NCI-H146 treated with DMSO at 0.1 percent for 48 hours (cell line): ENCODE results near the gene ITM2B.
"Not testable (repeated sequence)": the region's sequence is repeated elsewhere in the genome, so short reads cannot be mapped to it uniquely, and the experiment has no call there.

Experiments
- DNase-seq: peaks from one replicate; lab custom pipeline; 2025; ENCODE audit not compliant: unreplicated experiment; lab: John Stamatoyannopoulos, UW

The ITM2B gene

DNA sequence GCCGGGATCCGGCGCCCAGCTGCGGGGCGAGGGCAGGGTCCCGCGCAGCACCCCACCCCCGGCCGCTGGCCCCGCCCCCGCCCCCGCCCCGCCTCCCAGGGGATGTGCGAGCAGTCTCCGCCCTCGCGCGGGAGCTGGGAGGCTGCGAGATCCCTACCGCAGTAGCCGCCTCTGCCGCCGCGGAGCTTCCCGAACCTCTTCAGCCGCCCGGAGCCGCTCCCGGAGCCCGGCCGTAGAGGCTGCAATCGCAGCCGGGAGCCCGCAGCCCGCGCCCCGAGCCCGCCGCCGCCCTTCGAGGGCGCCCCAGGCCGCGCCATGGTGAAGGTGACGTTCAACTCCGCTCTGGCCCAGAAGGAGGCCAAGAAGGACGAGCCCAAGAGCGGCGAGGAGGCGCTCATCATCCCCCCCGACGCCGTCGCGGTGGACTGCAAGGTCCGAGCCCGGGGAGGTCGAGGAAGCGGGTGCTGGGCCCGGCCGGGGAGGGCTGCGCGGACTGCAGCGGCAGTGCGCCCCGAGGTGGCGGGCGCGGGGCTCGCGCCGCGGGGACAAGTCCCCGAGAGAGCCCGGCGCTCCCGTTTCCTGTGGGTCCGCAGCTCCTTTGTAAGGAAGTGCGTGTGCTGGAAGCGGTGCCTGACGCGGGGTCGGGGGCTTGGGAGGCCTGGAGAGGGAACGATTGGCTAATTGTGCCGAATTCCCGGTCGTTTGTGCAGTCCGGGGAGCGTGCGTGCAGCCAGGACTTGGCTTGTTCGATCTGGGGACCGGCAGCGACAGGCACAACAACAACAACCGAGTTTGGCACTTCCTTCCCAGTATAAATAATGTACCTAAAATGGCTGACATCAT lies at the start of gene ITM2B:
Gene ITM2B (plus strand): TSS at position 161 of the 843 bp plus-strand sequence. CDS start 155 bp downstream, at position 316.
- peak; percentile 44 for DNase-seq

DNA sequence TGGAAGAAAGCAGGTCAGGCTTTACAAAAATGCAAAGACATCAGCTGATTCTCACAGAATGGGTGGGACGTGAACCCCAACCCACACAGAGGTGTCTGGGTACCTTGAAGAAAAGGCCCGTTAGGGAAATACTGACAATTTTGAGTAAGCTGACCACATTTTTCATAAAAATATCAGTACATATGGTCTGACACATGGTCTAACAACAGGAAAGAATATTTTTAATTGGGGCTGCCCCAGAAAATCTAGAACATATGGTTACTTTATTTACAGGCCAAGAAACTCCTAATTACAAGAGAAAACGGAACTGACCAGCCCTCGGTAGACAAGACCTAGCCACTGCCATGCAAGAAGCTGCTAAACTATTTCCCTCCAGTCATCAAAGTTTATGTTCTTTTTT lies 48.7 kb upstream of the ITM2B start:
- DNase-seq = no peak

DNA sequence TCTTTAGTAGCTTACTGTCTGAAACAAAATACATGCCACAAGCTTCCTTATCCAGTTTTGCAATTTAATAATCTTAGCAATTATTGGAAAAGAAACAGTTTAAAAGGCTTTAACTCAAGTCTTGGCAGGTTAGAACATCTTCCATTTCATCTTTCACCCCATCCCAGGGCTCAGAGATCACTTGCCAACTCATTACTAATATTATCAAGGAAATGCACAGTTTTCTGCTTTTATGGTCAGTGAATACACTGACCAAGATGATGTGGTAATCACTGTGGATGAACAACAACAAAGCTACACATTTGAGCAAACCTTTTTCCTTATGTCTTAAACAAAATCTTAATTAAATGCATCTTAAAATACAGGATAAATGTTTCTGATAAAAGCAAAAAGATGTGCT lies 48.0 kb upstream of the ITM2B start:
- DNase-seq = no peak

GRCh38 chr13:48186722-48187121 lies 46.3 kb upstream of the ITM2B start:
- no peak for DNase-seq

GRCh38 chr13:48188131-48188530 lies 44.9 kb upstream of the ITM2B start:
- DNase-seq = no peak

DNA sequence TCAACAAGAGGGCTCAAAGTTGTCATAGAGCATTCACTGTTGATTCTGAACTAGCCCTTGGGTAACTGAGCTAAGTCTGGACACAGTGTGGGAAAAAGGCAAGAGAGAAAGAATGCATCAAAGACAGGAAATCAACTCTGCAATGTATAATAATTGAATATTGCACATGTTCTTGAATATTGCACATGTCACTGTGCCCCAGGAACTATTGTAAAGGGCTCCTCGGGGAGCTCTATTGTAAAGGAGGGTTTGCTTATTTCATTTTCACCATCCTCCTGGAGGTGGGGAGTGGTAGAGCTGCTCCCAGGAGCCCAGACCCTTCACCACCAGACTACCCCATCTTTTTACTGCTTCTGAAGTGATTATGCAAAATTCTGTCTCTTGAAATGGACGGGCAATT lies 44.4 kb upstream of the ITM2B start:
- no peak for DNase-seq

GRCh38 chr13:48189171-48189570 lies 43.8 kb upstream of the ITM2B start:
- no peak for DNase-seq

DNA sequence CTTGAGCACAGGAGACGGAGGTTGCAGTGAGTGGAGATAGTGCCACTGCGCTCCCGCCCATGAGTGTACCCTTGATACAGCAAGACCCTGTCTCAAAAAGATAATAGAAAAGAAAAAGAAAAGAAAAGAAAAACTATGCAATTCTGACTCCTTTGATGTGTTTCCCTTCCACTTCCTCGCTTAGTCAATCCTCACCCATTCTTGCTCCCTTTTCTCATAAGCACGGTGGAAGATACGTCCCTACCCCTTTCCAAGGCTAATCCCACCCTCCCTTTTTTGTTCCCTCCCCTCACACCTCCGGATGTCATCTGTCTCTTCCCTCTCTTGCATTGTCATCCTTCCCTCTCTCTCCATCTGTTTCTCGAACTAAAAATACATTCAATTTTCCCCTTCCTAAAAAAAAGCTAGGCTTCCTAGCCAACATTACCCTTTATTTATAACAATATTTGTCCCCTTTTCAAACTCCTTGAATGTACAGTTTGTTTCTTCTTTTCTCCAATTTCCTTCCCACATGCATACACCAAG lies 40.5 kb upstream of the ITM2B start:
- DNase-seq = no peak

DNA sequence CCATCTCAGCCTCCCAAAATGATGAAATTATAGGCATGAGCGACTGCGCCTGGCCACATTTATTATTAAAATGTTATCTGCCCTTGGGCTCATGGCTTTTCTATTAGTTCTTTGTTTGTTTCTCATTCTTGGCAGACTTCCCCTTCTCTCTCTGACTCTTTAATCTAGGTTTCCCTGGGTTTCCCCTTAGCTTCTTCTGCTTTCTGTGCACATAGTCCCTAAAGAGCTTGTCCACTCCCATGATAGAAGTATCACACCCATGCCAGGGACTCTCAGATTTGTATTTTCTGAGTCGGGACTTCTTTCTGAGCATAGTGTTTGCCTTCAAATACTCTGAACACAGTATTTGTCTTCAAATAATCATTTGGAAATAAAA lies 38.6 kb upstream of the ITM2B start:
- DNase-seq = no peak

GRCh38 chr13:48199404-48199946 lies 33.5 kb upstream of the ITM2B start:
- no peak for DNase-seq

DNA sequence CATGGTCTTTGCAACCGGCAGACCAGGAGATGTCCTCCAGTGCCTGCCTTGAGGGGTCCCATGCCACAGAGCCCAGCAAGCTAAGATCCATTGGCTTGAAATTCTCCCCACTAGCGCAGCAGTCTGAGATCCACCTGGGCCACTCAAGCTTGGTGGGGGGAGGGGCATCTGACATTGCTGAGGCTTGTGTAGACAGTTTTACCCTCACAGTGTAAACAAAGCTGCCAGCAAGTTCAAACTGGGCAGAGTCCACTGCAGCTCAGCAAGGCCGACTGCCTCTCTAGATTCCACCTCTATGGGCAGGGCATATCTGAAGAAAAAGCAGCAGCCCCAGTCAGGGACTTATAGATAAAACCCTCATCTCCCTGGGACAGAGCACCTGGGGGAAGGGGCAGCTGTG lies 32.0 kb upstream of the ITM2B start:
- no peak for DNase-seq

GRCh38 chr13:48207207-48207606 lies 25.8 kb upstream of the ITM2B start:
- not testable (repeated sequence) for DNase-seq

DNA sequence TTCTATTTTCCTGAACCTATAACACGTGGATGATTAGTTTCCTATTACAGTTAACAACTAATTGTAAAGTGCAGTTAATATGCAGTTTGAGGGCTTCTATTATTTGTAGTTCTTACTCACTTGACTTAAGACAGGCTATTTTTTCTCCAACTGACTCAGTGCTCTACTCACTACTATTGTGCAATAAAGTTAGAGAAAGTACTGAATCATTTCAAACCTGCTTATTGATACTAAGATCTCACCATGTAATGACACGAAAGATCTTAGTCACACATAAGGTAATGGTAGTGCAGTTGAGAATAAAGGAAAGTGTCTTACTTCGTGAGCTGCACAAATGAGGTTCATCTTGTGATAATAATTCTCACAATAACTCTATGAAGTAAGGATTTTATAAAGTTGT lies 22.8 kb upstream of the ITM2B start:
- DNase-seq = no peak

DNA sequence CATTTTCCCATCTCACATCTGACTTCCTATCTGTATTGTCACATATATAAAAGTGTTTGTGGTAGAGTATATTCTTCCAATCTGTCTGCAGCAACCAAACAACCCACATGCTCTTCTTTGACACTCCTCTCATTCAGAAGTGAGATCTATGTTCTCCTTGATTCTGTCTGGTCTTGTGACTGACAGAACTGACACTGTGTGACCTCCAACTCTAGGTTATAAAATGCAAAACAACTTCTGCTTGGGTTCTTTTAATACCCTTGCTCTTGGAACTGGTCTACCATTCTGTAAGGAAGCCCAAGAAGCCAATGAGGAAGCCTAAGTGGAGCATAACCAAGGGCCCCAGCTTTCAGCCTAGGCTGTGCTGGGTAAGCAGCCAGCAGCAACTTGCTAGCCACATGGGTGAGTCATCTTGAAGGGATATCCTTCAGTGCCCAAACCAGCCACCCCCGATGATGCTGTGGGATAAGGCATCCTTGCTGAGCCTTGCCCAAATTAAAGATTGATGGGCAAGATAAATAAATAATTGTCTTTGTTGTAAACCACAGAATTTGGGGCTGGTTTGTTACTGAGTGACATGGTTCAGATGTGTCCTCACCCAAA lies 18.4 kb upstream of the ITM2B start:
- no peak for DNase-seq

DNA sequence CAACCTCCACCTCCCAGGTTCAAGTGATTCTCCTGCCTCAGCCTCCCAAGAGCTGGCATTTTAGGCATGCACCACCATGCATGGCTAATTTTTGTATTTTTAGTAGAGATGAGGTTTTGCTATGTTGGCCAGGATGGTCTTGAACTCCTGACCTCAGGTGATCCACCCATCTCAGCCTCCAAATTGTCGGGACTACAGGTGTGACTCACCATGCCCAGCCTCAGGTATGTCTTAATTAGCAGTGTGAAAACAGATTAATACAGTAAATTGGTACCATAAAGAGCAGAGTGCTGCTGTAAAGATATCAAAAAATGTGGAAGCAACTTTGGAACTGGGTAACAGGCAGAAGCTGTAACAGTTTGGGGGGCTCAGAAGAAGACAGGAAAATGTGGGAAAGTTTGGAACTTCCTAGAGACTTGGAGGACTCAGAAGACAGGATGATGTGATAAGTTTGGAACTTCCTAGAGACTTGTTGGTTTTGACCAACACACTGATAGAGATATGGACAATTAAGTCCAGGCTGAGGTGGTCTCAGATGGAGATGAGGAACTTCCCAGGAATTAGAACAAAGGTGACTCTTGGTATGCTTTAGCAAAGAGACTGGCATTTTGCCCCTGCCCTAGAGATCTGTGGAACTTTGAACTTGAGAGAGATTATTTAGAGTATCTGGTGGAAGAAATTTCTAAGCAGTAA lies 17.3 kb upstream of the ITM2B start:
- not testable (repeated sequence) for DNase-seq

DNA sequence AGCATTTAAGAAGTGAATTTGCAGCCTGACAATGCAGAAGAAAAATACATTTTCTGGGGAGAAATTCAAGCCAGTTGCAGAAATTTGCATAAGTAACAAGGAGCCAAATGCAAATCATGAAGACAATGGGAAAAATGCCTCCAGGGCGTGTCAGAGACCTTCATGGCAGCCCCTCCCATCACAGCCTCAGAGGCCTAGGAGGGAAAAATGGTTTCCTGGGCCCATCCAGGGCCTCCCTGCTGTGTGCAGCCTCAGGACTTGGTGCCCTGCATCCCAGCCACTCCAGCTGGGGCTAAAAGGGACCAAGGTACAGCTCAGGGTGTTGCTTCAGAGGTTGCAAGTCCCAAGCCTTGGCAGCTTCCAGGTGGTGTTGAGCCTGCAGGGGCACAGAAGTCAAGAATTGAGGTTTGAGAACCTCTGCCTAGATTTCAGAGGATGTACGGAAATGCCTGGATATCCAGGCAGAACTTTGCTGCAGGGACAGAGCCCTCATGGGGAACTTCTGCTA lies 16.7 kb upstream of the ITM2B start:
- DNase-seq = no peak

DNA sequence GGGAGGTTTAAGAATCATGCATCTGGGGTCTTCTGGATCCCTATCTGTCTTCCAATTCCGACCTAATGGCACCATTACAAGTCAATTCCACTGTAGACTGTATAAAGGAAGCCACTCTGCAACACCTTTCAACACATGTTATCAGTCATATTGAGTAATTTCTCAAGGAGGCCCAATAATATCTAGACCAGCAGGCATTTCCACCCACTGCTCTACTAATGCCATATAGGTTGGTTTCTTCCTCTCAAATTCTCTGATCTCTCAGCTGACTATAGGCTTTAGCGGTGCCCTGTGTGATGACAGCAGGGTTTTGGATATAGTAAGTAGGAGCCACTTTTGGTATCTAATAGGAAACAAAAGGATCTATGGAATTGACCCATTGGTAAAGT lies 12.4 kb upstream of the ITM2B start:
- DNase-seq = no peak

- no peak for DNase-seq
Observed at GRCh38 chr13:48220981-48221685, 11.9 kb upstream of the ITM2B start.

GRCh38 chr13:48221686-48222187 lies 11.3 kb upstream of the ITM2B start:
- DNase-seq = no peak
